HepG2 (cell line): ENCODE data around the gene NPC2. TPM values are rescaled to one million over a fixed set of nuclear protein-coding genes. Genes with fewer than 3 reads are reported as not detected.
A peak's percentile ranks its signal among the peaks of the same experiment; 100 is the strongest.

Experiments
- ATAC-seq: fragments of 200-7000 bp; cut with Tn5 transposase; 3 replicates; pipeline ENCODE4 v1.9.1; 2020; ENCODE audit warnings: mild to moderate bottlenecking, moderate library complexity
- BruUV-seq: library from RNA; stranded (reverse); fragments of 400-500 nt; replicated peaks from 2 replicates; lab custom pipeline; 2021; lab: Mats Ljungman, UMichigan
- CTCF ChIA-PET: fragments of 300-600 bp; formaldehyde crosslinking; extraction: SDS; loops from one replicate; lab custom pipeline; 2021; ENCODE audit warnings: low total read pairs, inconsistent platforms, low intra/inter-chr PET ratio; lab: Yijun Ruan, JAX
- POLR2A ChIA-PET: fragments of 350-600 bp; sonication (Branson Sonifier 250); formaldehyde crosslinking; loops from one replicate; lab custom pipeline; 2020; ENCODE audit warnings: antibody characterized with exemption, inconsistent platforms; lab: Yijun Ruan, JAX
- DNase-seq: peaks from one replicate; pipeline ENCODE4 v3.0.0-alpha.2; 2015; ENCODE audit warnings: low spot score
- FAIRE-seq: peaks from 3 replicates; lab custom pipeline; 2011; peaks lifted over from hg19 to GRCh38; lab: Jason Lieb, UNC
- H2AFZ ChIP-seq: one replicate; pipeline ENCODE4 v1.6.1; 2011; ENCODE audit warnings: low read length, inconsistent platforms
- H3K27ac ChIP-seq: fragments of 300-600 bp; 3 replicates; pipeline ENCODE4 v1.8.0; 2011; ENCODE audit warnings: mixed run types, mild to moderate bottlenecking, mixed read lengths, low read length, inconsistent platforms; ENCODE audit not compliant: insufficient read depth; ENCODE audit errors: extremely low read length
- H3K27me3 ChIP-seq, 2 experiments: fragments of 200-600 bp in 1 of 2; 2 replicates in 1 of 2; 3 replicates in 1 of 2; pipeline versions ENCODE4 v1.6.0 to v1.8.0; 2011; ENCODE audit warnings: low read length in 2 of 2, mild to moderate bottlenecking in 2 of 2, moderate library complexity in 2 of 2, inconsistent platforms in 1 of 2; ENCODE audit not compliant: insufficient read depth in 2 of 2, control insufficient read depth in 1 of 2
- H3K36me3 ChIP-seq, 2 experiments: fragments of 200-600 bp in 1 of 2; replicated peaks in 1 of 2; 2 replicates in 1 of 2; 3 replicates in 1 of 2; pipeline versions ENCODE4 v1.5.1 to v1.8.0; 2011; ENCODE audit warnings: low read length in 2 of 2, inconsistent platforms in 1 of 2; ENCODE audit not compliant: insufficient read depth in 2 of 2, control insufficient read depth in 1 of 2
- H3K4me1 ChIP-seq: 2 replicates; pipeline ENCODE4 v1.5.1; 2012; ENCODE audit warnings: low read length, inconsistent platforms; ENCODE audit not compliant: insufficient read depth
- H3K4me2 ChIP-seq: 2 replicates; pipeline ENCODE4 v1.6.0; 2011; ENCODE audit warnings: low read depth, low read length, inconsistent platforms
- H3K4me3 ChIP-seq, 3 experiments: fragments of 200-600 bp in 1 of 3; sonication (generic), shearing (Covaris generic) in 1 of 3; replicated peaks in 1 of 3; 2 replicates each; pipeline ENCODE4 v1.5.1; 2011 to 2016; ENCODE audit warnings: low read length in 3 of 3, inconsistent platforms in 2 of 3, low read depth in 2 of 3, mild to moderate bottlenecking in 2 of 3, control low read depth in 1 of 3, mixed read lengths in 1 of 3; ENCODE audit not compliant: insufficient read depth in 1 of 3
- H3K79me2 ChIP-seq: one replicate; pipeline ENCODE4 v1.6.1; 2011; ENCODE audit warnings: low read length, inconsistent platforms; ENCODE audit not compliant: insufficient read depth
- H3K9ac ChIP-seq: 2 replicates; pipeline ENCODE4 v1.6.0; 2011; ENCODE audit warnings: mild to moderate bottlenecking, low read depth, low read length, inconsistent platforms; ENCODE audit not compliant: insufficient read depth
- H3K9me3 ChIP-seq: 2 replicates; pipeline ENCODE4 v1.5.1; 2012; ENCODE audit warnings: mild to moderate bottlenecking, low read length
- H4K20me1 ChIP-seq: 2 replicates; pipeline ENCODE4 v1.6.0; 2011; ENCODE audit warnings: inconsistent platforms, mild to moderate bottlenecking, low read length, moderate library complexity; ENCODE audit not compliant: insufficient read depth
- FOXK1 ChIP-seq: sonication (generic); formaldehyde crosslinking; IDR thresholded peaks from 2 replicates; pipeline ENCODE4 v1.4.0; 2020; ENCODE audit warnings: low read depth, missing genetic modification reagents, borderline replicate concordance
- MBD4 ChIP-seq: IDR thresholded peaks from 2 replicates; pipeline ENCODE4 v1.6.1; 2012; ENCODE audit warnings: low read length, inconsistent platforms, borderline replicate concordance
- STAG1 ChIP-seq: sonication (generic); formaldehyde crosslinking; IDR thresholded peaks from 2 replicates; pipeline ENCODE4 v1.4.0; 2020; ENCODE audit warnings: missing genetic modification reagents
- WGBS: methylation state at CpG from one replicate; pipeline ENCODE4 v1.1.6; 2017; ENCODE audit warnings: low lambda C conversion rate; 5-methylcytosine and 5-hydroxymethylcytosine counted together
- in situ Hi-C: cut with HindIII; loops from 2 replicates; pipeline ENCODE4 v1.10.0; 2017; ENCODE audit warnings: low pct_unique_long_range_greater_than_20kb; ENCODE audit not compliant: extremely low pct_ligation_motif_present
- intact Hi-C: fragments of 100-400 bp; cut with micrococcal nuclease; formaldehyde crosslinking; loops from one replicate; pipeline ENCODE4 v1.10.0; 2022; ENCODE audit not compliant: unreplicated experiment
- polyA plus RNA-seq, 8 experiments: library from polyadenylated mRNA; depleted of rRNA in 3 of 8; stranded (reverse) in 7 of 8; unstranded in 1 of 8; fragments of >200 nt; fragmentation: Illumina TruSeq in 4 of 8; extraction: Trizol in 4 of 8; gene quantifications; 2 replicates each; pipeline versions ENCODE4 v1.2.1 to v1.2.3, GENCODE V29; 2011 to 2016; ENCODE audit warnings: low read depth in 4 of 8, missing spikeins in 1 of 8, mixed read lengths in 1 of 8; ENCODE audit not compliant: insufficient read depth in 1 of 8
- total RNA-seq, 5 experiments: library from RNA; depleted of rRNA; stranded (reverse); fragments of >200 nt; fragmentation: Illumina TruSeq; extraction: Trizol; gene quantifications; 2 replicates each; pipeline ENCODE4 v1.2.3, GENCODE V29; 2016; ENCODE audit warnings: low read depth in 1 of 5
- TF ChIP-seq, protein P1 (sequence below): sonication (generic); formaldehyde crosslinking; IDR thresholded peaks from 2 replicates; pipeline ENCODE4 v1.5.0; 2020; ENCODE audit warnings: mild to moderate bottlenecking, missing genetic modification reagents, moderate library complexity
- TF ChIP-seq, protein P2 (sequence below): sonication (generic); formaldehyde crosslinking; IDR thresholded peaks from 2 replicates; pipeline ENCODE4 v1.5.0; 2020; ENCODE audit warnings: missing genetic modification reagents
- TF ChIP-seq, protein P3 (sequence below): sonication (generic); formaldehyde crosslinking; IDR thresholded peaks from 2 replicates; pipeline ENCODE4 v1.5.0; 2020; ENCODE audit warnings: mild to moderate bottlenecking, missing genetic modification reagents

Gene NPC2
- total and polyA plus RNA-seq, 2 of the 13 experiments (the other 11 are each of a cell fraction or from before 2014, with no cell fraction given) = 132 to 164 TPM

GRCh38 chr14:74531467-74531866 lies 38.4 kb upstream of the NPC2 start:
- intact Hi-C loops = no loop called here
- H3K36me3 ChIP-seq = no peaks in the 10 kb centered on the region
- no peaks in the 10 kb centered on the region for H3K4me1 ChIP-seq
- no peaks in the 10 kb centered on the region for H3K9me3 ChIP-seq
- no peak overlapping the region for H2AFZ ChIP-seq
- CTCF ChIA-PET = no interaction called here
- POLR2A ChIA-PET = no interaction called here
- no peak overlapping the region for H3K9ac ChIP-seq
- ATAC-seq (peak; percentile 84), FAIRE-seq (no peak), DNase-seq (peak; percentile 16)
- no peaks in the 10 kb centered on the region for H3K79me2 ChIP-seq
- BruUV-seq = no TSS peak
- H3K27ac ChIP-seq = no peak overlapping the region
- in situ Hi-C loops = no loop called here
- no peak overlapping the region for H3K4me3 ChIP-seq
- H3K27me3 ChIP-seq = peaks cover 3 to 51% of the 10 kb centered on the region in 2 experiments; a peak in 4 of 5 replicates
- no peak overlapping the region for H3K4me2 ChIP-seq
- no peaks in the 10 kb centered on the region for H4K20me1 ChIP-seq
- TF ChIP-seq MBD4 (no peak), STAG1 (CRISPR knock-in tag) (peak; percentile 43), FOXK1 (CRISPR knock-in tag) (no peak)
- TF ChIP-seq, protein P1, sequence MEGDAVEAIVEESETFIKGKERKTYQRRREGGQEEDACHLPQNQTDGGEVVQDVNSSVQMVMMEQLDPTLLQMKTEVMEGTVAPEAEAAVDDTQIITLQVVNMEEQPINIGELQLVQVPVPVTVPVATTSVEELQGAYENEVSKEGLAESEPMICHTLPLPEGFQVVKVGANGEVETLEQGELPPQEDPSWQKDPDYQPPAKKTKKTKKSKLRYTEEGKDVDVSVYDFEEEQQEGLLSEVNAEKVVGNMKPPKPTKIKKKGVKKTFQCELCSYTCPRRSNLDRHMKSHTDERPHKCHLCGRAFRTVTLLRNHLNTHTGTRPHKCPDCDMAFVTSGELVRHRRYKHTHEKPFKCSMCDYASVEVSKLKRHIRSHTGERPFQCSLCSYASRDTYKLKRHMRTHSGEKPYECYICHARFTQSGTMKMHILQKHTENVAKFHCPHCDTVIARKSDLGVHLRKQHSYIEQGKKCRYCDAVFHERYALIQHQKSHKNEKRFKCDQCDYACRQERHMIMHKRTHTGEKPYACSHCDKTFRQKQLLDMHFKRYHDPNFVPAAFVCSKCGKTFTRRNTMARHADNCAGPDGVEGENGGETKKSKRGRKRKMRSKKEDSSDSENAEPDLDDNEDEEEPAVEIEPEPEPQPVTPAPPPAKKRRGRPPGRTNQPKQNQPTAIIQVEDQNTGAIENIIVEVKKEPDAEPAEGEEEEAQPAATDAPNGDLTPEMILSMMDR (CRISPR knock-in tag) = peak; percentile 38
- TF ChIP-seq, protein P2, sequence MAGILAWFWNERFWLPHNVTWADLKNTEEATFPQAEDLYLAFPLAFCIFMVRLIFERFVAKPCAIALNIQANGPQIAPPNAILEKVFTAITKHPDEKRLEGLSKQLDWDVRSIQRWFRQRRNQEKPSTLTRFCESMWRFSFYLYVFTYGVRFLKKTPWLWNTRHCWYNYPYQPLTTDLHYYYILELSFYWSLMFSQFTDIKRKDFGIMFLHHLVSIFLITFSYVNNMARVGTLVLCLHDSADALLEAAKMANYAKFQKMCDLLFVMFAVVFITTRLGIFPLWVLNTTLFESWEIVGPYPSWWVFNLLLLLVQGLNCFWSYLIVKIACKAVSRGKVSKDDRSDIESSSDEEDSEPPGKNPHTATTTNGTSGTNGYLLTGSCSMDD (CRISPR knock-in tag) = no peak
- TF ChIP-seq, protein P3, sequence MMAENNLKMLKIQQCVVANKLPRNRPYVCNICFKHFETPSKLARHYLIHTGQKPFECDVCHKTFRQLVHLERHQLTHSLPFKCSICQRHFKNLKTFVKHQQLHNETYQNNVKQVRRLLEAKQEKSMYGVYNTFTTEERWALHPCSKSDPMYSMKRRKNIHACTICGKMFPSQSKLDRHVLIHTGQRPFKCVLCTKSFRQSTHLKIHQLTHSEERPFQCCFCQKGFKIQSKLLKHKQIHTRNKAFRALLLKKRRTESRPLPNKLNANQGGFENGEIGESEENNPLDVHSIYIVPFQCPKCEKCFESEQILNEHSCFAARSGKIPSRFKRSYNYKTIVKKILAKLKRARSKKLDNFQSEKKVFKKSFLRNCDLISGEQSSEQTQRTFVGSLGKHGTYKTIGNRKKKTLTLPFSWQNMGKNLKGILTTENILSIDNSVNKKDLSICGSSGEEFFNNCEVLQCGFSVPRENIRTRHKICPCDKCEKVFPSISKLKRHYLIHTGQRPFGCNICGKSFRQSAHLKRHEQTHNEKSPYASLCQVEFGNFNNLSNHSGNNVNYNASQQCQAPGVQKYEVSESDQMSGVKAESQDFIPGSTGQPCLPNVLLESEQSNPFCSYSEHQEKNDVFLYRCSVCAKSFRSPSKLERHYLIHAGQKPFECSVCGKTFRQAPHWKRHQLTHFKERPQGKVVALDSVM = peak; percentile 37; the same call in 1 of the 2 replicates
- 25% methylated on average over 4 of the region's 5 CpGs for WGBS
